OCI-M2 (cell line): ENCODE data around the gene GIN1.

Experiments used
- DNase-seq: peaks from one replicate; lab custom pipeline; 2025; ENCODE audit not compliant: unreplicated experiment; lab: John Stamatoyannopoulos, UW

GIN1 gene

DNA sequence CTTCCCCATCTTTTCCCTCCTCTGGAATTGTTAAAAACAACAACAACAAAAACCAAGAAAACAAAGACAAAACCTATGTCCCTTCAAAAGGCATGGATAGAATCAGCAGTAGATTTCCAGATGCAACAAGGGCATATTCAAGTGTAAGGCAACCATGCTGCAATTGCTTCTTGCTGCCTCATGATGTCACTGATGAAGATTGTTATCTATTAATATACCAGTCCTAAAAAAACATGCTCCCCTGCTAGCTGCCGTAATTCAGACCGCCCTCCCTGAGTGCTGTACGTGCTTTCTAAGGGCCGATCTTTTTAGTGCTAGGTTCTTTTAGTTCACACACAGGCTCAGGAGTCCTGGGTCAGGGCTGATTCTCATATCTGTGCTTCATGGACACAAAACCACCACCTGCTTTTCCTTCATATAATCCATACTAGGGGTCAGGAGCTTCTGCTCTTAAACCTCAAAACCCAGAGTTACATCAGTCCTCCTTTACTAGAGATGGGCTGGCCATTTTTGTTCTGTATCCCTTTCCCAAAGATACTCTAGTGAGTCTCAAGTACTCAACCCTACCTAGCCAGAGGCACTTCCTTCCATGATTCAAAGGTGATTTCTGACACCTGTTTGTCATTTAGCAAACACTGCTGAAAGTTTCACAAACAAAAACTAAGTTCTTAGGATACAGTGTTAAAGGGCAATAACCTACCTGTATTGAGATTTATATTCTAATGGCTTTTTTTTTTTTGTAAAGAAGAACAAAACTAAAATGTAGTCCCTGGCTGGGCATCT is 82.1 kb downstream of the GIN1 start:
- DNase-seq = no peak

GRCh38 chr5:103036601-103037000 is 83.3 kb downstream of the GIN1 start:
- no peak for DNase-seq
